Endodermal cell (in vitro differentiated cells): ENCODE data around the gene ITGA2. TPM values are rescaled to one million over a fixed set of nuclear protein-coding genes. Genes with fewer than 3 reads are reported as not detected.

Experiments used
- DNase-seq: peaks from one replicate; pipeline ENCODE4 v3.0.0-alpha.2; 2017
- H3K27ac ChIP-seq: 2 replicates; pipeline ENCODE4 v1.5.1; 2013; ENCODE audit warnings: mild to moderate bottlenecking, low read depth, low read length, moderate library complexity
- H3K27me3 ChIP-seq: 2 replicates; pipeline ENCODE4 v1.6.1; 2013; ENCODE audit warnings: mild to moderate bottlenecking, low read length, moderate library complexity; ENCODE audit not compliant: insufficient read depth, control insufficient read depth, poor library complexity, severe bottlenecking
- H3K36me3 ChIP-seq: 2 replicates; pipeline ENCODE4 v1.7.0; 2013; ENCODE audit warnings: mild to moderate bottlenecking, low read length, moderate library complexity; ENCODE audit not compliant: control insufficient read depth, insufficient read depth
- H3K4me1 ChIP-seq: one replicate; pipeline ENCODE4 v1.7.0; 2013; ENCODE audit warnings: low read length; ENCODE audit not compliant: control insufficient read depth, insufficient read depth
- H3K4me3 ChIP-seq: 2 replicates; pipeline ENCODE4 v1.5.1; 2013; ENCODE audit warnings: mild to moderate bottlenecking, low read length, moderate library complexity
- H3K9ac ChIP-seq: 2 replicates; pipeline ENCODE4 v1.6.1; 2013; ENCODE audit warnings: mild to moderate bottlenecking, low read length, moderate library complexity; ENCODE audit not compliant: poor library complexity, severe bottlenecking; ENCODE audit errors: extremely low read depth
- H3K9me3 ChIP-seq: 2 replicates; pipeline ENCODE4 v1.6.1; 2013; ENCODE audit warnings: mild to moderate bottlenecking, low read length, moderate library complexity; ENCODE audit not compliant: control insufficient read depth
- H3K27ac Mint-ChIP-seq: 2 replicates; pipeline ENCODE4 v1.8.0; 2020; ENCODE audit warnings: mixed read lengths
- H3K27me3 Mint-ChIP-seq: 2 replicates; pipeline ENCODE4 v1.8.0; 2021; ENCODE audit warnings: mild to moderate bottlenecking, mixed read lengths; ENCODE audit not compliant: insufficient read depth
- H3K36me3 Mint-ChIP-seq: 2 replicates; pipeline ENCODE4 v1.8.0; 2020; ENCODE audit warnings: low read depth, mixed read lengths
- H3K4me1 Mint-ChIP-seq: 2 replicates; pipeline ENCODE4 v1.8.0; 2020; ENCODE audit warnings: mixed read lengths
- H3K4me3 Mint-ChIP-seq: 2 replicates; pipeline ENCODE4 v1.8.0; 2020; ENCODE audit warnings: mild to moderate bottlenecking, moderate library complexity, mixed read lengths
- H3K9me3 Mint-ChIP-seq: 2 replicates; pipeline ENCODE4 v1.8.0; 2020; ENCODE audit warnings: mild to moderate bottlenecking, mixed read lengths
- WGBS, 2 experiments: methylation state at CpG; one replicate each; pipeline versions ENCODE4 v1.1.5 to v1.1.7; 2013; ENCODE audit warnings: missing lambda C conversion rate in 2 of 2, mixed read lengths in 1 of 2; ENCODE audit not compliant: insufficient coverage in 1 of 2, insufficient read length in 1 of 2; 5-methylcytosine and 5-hydroxymethylcytosine counted together
- total RNA-seq, 2 donors: library from RNA; stranded (reverse); fragmentation: NEBNext Ultra II Directional in 1 of 2; extraction: Animal tissue kit (Norgen Biotek cat#: 25700) in 1 of 2; gene quantifications; 2 replicates in 1 of 2; 3 replicates in 1 of 2; pipeline ENCODE4 v1.2.1, GENCODE V29; 2021
- TF ChIP-seq, protein P1 (sequence below): fragments of 200-600 bp; sonication (generic); conservative IDR thresholded peaks from 2 replicates; pipeline ENCODE4 v1.5.0; 2021; ENCODE audit warnings: antibody characterized with exemption, mild to moderate bottlenecking

ITGA2 gene
- total RNA-seq, 2 donors from 2014 or later = 1.3 to 4.0 TPM

DNA sequence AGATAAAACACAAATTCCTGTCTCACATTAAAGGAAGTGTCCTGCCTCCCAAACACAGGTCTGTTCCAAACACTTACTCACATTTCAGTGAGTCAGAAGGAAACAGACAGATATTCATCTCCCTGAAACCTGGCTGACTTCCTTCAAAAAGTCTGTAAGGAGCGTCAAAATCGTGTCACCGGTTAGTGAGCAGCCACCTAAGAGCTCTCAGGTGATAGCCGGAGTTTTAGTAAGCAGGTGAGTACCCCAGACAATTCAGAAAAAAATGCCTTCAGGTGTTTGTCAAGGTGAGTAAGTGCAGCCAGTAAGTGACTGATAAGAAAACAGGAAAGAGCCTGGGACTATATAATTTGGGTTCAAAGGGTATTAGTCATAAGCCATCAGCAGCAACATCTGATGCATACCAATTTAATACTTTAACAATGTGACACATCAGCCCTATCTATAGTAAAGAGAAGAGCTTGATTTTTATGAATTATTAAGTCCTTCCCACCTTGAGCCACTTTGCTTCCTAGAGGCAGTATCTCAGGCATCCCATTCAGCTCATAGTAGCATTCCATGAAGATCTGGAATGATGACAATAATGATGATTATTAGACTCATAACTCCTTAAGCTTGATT is 1.3 kb upstream of the ITGA2 start:
- Histone ChIP-seq H3K27me3 (peaks cover 39% of the 10 kb centered on the region), H3K4me3 (no peak overlapping the region), H3K36me3 (no peaks in the 10 kb centered on the region), H3K4me1 (no peaks in the 10 kb centered on the region), H3K9me3 (no peaks in the 10 kb centered on the region), H3K27ac (no peak overlapping the region), H3K9ac (no peak overlapping the region)
- Mint-ChIP-seq H3K4me1 (peaks cover 9% of the 10 kb centered on the region), H3K9me3 (no peaks in the 10 kb centered on the region), H3K27ac (no peak overlapping the region), H3K36me3 (no peaks in the 10 kb centered on the region), H3K27me3 (peaks cover 46% of the 10 kb centered on the region), H3K4me3 (no peak overlapping the region)
- DNase-seq = no peak
- 79 to 87% methylated on average over 4 of the region's 4 CpGs for WGBS, 2 experiments
- TF ChIP-seq, protein P1, sequence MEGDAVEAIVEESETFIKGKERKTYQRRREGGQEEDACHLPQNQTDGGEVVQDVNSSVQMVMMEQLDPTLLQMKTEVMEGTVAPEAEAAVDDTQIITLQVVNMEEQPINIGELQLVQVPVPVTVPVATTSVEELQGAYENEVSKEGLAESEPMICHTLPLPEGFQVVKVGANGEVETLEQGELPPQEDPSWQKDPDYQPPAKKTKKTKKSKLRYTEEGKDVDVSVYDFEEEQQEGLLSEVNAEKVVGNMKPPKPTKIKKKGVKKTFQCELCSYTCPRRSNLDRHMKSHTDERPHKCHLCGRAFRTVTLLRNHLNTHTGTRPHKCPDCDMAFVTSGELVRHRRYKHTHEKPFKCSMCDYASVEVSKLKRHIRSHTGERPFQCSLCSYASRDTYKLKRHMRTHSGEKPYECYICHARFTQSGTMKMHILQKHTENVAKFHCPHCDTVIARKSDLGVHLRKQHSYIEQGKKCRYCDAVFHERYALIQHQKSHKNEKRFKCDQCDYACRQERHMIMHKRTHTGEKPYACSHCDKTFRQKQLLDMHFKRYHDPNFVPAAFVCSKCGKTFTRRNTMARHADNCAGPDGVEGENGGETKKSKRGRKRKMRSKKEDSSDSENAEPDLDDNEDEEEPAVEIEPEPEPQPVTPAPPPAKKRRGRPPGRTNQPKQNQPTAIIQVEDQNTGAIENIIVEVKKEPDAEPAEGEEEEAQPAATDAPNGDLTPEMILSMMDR = no peak

DNA sequence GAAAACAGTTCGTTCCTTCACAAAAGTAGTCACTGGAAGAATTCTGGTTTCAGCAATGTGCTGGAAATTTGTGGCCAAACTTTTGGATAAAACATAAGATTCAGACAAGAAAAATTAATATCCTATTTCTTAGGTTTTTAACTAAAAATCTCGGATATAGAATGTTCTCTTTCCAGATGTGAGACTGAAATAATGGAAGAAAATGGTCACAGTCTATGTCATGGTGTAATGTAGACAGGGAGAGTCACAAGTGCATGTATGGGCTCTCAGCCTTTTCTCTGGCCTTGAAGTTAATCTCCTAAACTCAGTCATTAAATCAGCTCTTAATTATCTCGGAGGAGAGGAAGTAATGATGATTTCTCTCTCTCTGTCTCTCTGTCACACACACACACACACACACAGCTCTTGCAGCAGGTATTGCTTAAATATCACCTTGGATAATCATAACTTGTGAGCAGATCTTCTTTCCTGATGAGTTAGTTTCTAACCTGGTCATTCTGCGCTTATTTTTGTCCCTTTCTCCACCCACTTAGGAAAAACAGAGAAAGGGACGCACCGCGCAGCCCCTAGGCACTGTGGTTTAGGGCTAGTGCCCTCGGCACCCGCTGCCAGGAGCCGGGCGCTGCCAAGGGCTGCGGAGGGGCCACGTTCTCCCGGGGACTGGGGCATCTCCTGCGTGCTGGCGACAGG is 672 bp upstream of the ITGA2 start:
- Histone ChIP-seq H3K4me3 (peak overlapping the region; percentile 86), H3K4me1 (no peaks in the 10 kb centered on the region), H3K36me3 (no peaks in the 10 kb centered on the region), H3K27ac (no peak overlapping the region), H3K9me3 (no peaks in the 10 kb centered on the region), H3K9ac (no peak overlapping the region), H3K27me3 (peaks cover 39% of the 10 kb centered on the region)
- H3K9me3 Mint-ChIP-seq = no peaks in the 10 kb centered on the region
- DNase-seq = no peak
- peak overlapping the region; percentile 63 for H3K4me3 Mint-ChIP-seq
- 10 to 17% methylated on average over 13 to 16 of the region's 16 CpGs for WGBS, 2 experiments
- H3K27ac Mint-ChIP-seq = no peak overlapping the region
- H3K36me3 Mint-ChIP-seq = no peaks in the 10 kb centered on the region
- TF ChIP-seq, protein P1 = no peak
- peaks cover 7% of the 10 kb centered on the region for H3K4me1 Mint-ChIP-seq
- H3K27me3 Mint-ChIP-seq = peaks cover 46% of the 10 kb centered on the region

DNA sequence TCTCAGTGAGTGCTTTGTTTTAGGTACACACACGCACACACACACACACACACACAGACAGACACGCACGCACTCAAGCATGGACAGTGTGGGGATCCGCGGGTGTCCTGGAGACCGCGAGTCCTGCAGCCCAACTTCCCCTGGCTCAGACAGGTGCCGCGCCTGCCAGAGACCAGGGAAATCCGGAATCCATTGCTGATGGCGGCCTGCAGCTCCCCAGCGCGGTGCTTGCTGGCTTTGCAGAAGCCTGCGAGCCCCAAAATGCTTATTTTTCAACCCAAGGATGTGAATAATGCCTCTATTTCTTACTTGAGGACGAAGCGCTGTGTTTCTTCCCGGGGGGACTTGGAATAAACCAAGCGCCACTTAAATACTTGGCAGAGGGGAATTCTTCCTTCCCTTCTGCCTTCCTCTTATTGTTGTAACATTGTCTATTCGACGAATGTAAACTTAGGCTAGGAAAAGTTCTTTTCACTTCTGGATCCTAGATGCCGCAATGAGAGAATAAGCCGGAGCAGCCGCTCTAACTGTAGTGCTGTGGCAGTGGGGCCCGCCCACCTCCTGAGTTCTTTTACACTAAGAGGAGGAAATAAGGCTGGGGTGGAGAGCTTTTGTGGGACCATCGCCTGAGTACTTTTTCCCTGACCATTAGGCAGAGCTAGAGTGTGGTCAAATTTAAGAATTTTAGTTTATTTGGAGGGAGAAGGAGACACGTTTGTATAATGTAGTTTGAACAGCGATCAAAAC is 802 bp downstream of the ITGA2 start:
- Histone ChIP-seq H3K9ac (peak overlapping the region; percentile 36), H3K9me3 (no peaks in the 10 kb centered on the region), H3K27ac (no peak overlapping the region), H3K36me3 (no peaks in the 10 kb centered on the region), H3K27me3 (peaks cover 39% of the 10 kb centered on the region), H3K4me3 (peak overlapping the region; percentile 86), H3K4me1 (no peaks in the 10 kb centered on the region)
- H3K9me3 Mint-ChIP-seq = no peaks in the 10 kb centered on the region
- TF ChIP-seq, protein P1 = peak; percentile 49
- peaks cover 2% of the 10 kb centered on the region for H3K4me1 Mint-ChIP-seq
- H3K4me3 Mint-ChIP-seq = peak overlapping the region; percentile 63
- no peak overlapping the region for H3K27ac Mint-ChIP-seq
- 10 to 15% methylated on average over 11 to 27 of the region's 27 CpGs for WGBS, 2 experiments
- no peaks in the 10 kb centered on the region for H3K36me3 Mint-ChIP-seq
- peaks cover 46% of the 10 kb centered on the region for H3K27me3 Mint-ChIP-seq
- peak; percentile 85 for DNase-seq
